Adrenal gland (tissue), 12 donors: Measurements from ENCODE around the gene ASB1. TPM values are rescaled to one million over a fixed set of nuclear protein-coding genes. Genes with fewer than 3 reads are reported as not detected.

Experiments
- DNase-seq, 7 donors: peaks; one replicate each; pipeline ENCODE4 v3.0.0-alpha.2; 2019 to 2020
- H3K27ac ChIP-seq, 5 donors: fragments of 200-600 bp; sonication (generic) in 4 of 5; 1 replicate in 3 of 5; 2 replicates in 2 of 5; pipeline versions ENCODE4 v1.5.1 to v1.8.0; 2016 to 2020; ENCODE audit warnings: mild to moderate bottlenecking in 1 of 5
- H3K27me3 ChIP-seq: fragments of 200-600 bp; 2 replicates; pipeline ENCODE4 v1.8.0; 2021
- H3K36me3 ChIP-seq, 2 donors: fragments of 200-600 bp; replicated peaks in 1 of 2; 1 replicate in 1 of 2; 2 replicates in 1 of 2; pipeline versions ENCODE4 v1.5.1 to v1.8.0; 2018 to 2022
- H3K4me1 ChIP-seq, 2 donors: fragments of 200-600 bp; replicated peaks in 1 of 2; 1 replicate in 1 of 2; 2 replicates in 1 of 2; pipeline versions ENCODE4 v1.5.1 to v1.8.0; 2018 to 2021
- H3K4me3 ChIP-seq, 4 donors: fragments of 200-600 bp; sonication (generic) in 3 of 4; one replicate each; pipeline ENCODE4 v1.5.1; 2016 to 2018
- H3K9me3 ChIP-seq, 3 donors: fragments of 200-600 bp; sonication (generic) in 1 of 3; replicated peaks in 1 of 3; 1 replicate in 2 of 3; 2 replicates in 1 of 3; pipeline versions ENCODE4 v1.5.1 to v1.8.0; 2016 to 2021
- CTCF ChIP-seq, 6 experiments: fragments of 450-650 bp in 4 of 6; fragments of 200-600 bp in 2 of 6; sonication (generic) in 1 of 6; IDR thresholded peaks; 1 replicate in 5 of 6; 2 replicates in 1 of 6; pipeline versions ENCODE4 v1.5.1 to v1.8.0; 2016 to 2021; ENCODE audit warnings: antibody characterized with exemption in 6 of 6, mild to moderate bottlenecking in 2 of 6, moderate library complexity in 1 of 6
- POLR2A ChIP-seq, 2 donors: fragments of 450-650 bp; IDR thresholded peaks; one replicate each; pipeline ENCODE4 v1.6.1; 2017; ENCODE audit warnings: antibody characterized with exemption in 2 of 2, mild to moderate bottlenecking in 2 of 2, moderate library complexity in 1 of 2
- WGBS, 4 donors: extraction: QIAGEN DNeasy Blood & Tissue Kit in 2 of 4; methylation state at CpG; one replicate each; pipeline versions ENCODE4 v1.1.5 to v1.1.7; 2013 to 2017; 5-methylcytosine and 5-hydroxymethylcytosine counted together
- intact Hi-C, 2 donors: fragments of 100-400 bp; cut with DNase I; formaldehyde crosslinking; loops; one replicate each; pipeline versions ENCODE4 v1.14.1 to v1.15.0; 2022 to 2023
- polyA plus RNA-seq, 3 donors: library from polyadenylated mRNA; stranded (reverse); fragments of 200-250 nt in 2 of 3; fragments of 350-450 nt in 1 of 3; fragmentation: Illumina TruSeq in 1 of 3; extraction: RNeasy Lipid Tissue Mini Kit (QIAGEN cat#74804) in 1 of 3; gene quantifications; one replicate each; pipeline ENCODE4 v1.2.3, GENCODE V29; 2013 to 2014
- total RNA-seq, 9 donors: library from RNA; depleted of rRNA in 4 of 9; stranded (reverse); fragments of >200 nt in 4 of 9; fragments of 120-200 nt in 1 of 9; fragmentation: NEBNext Ultra II Directional in 1 of 9; extraction: Animal tissue kit (Norgen Biotek cat#: 25700) in 1 of 9; gene quantifications; one replicate each; pipeline versions ENCODE4 v1.1.0 to v1.2.4, GENCODE V29; 2013 to 2023
- donor health status: healthy with polysubstance abuse.
- donor health status: Bipolar disorder and iron deficiency.
- donor health status: DM: yes; HTN: yes; CAD: no.
- donor health status: DM: no; HTN: no; CAD: no.
- donor health status: DM: no; HTN: no; CAD: no.
- donor health status: DM: yes; HTN: yes; CAD: no.

The ASB1 gene
- total and polyA plus RNA-seq, 12 donors, result 12.2 to 28.8 (median 19.6) TPM

GRCh38 chr2:238438856-238439849 is 12.4 kb downstream of the ASB1 start:
- Histone ChIP-seq H3K27ac (peak overlapping the region in 1 of 5 donors; percentile 44), H3K36me3 (peaks cover 0 to 30% of the 10 kb centered on the region in 2 donors), H3K9me3 (no peaks in the 10 kb centered on the region), H3K4me1 (peaks cover 0 to 17% of the 10 kb centered on the region in 2 donors), H3K4me3 (no peak overlapping the region), H3K27me3 (no peaks in the 10 kb centered on the region)
- TF ChIP-seq CTCF (IDR thresholded peaks at IDR 0.05), result no peak
- TF ChIP-seq POLR2A (IDR thresholded peaks at IDR 0.05), result no peak
- DNase-seq, result peak in 1 of 7 donors; percentile 48
- intact Hi-C loops, result no loop called here
- WGBS, 4 donors, result 79 to 88% (median 81%) methylated on average over 20 to 24 of the region's 24 CpGs

GRCh38 chr2:238439917-238440316 is 13.2 kb downstream of the ASB1 start:
- Histone ChIP-seq H3K27ac (no peak overlapping the region), H3K27me3 (no peaks in the 10 kb centered on the region), H3K4me1 (peaks cover 0 to 17% of the 10 kb centered on the region in 2 donors), H3K9me3 (no peaks in the 10 kb centered on the region), H3K36me3 (peaks cover 0 to 31% of the 10 kb centered on the region in 2 donors), H3K4me3 (no peak overlapping the region)
- intact Hi-C loops, result no loop called here
- TF ChIP-seq POLR2A (IDR thresholded peaks at IDR 0.05) (no peak), CTCF (IDR thresholded peaks at IDR 0.05) (no peak)
- no peak for DNase-seq
- WGBS, 4 donors, result 74 to 87% (median 78%) methylated on average over 2 of the region's 2 CpGs

GRCh38 chr2:238440331-238440730 is 13.6 kb downstream of the ASB1 start:
- 79 to 84% (median 81%) methylated on average over 4 of the region's 4 CpGs for WGBS, 4 donors
- Histone ChIP-seq H3K4me3 (no peak overlapping the region), H3K27me3 (no peaks in the 10 kb centered on the region), H3K27ac (no peak overlapping the region), H3K4me1 (peaks cover 0 to 17% of the 10 kb centered on the region in 2 donors), H3K9me3 (no peaks in the 10 kb centered on the region), H3K36me3 (peaks cover 0 to 31% of the 10 kb centered on the region in 2 donors)
- peak in 1 of 7 donors; percentile 18 for DNase-seq
- intact Hi-C loops, result no loop called here
- no peak for TF ChIP-seq CTCF (IDR thresholded peaks at IDR 0.05)
- no peak for TF ChIP-seq POLR2A (IDR thresholded peaks at IDR 0.05)

GRCh38 chr2:238440767-238441166 is 14.0 kb downstream of the ASB1 start:
- peak in 1 of 7 donors; percentile 42 for DNase-seq
- H3K36me3 ChIP-seq, result peaks cover 0 to 30% of the 10 kb centered on the region in 2 donors
- H3K9me3 ChIP-seq, result no peaks in the 10 kb centered on the region
- H3K4me3 ChIP-seq, result no peak overlapping the region
- no peaks in the 10 kb centered on the region for H3K27me3 ChIP-seq
- intact Hi-C loops, result no loop called here
- WGBS, 4 donors, result 95 to 98% (median 97%) methylated on average over 6 to 11 of the region's 11 CpGs
- TF ChIP-seq CTCF (IDR thresholded peaks at IDR 0.05), result no peak
- no peak for TF ChIP-seq POLR2A (IDR thresholded peaks at IDR 0.05)
- no peak overlapping the region for H3K27ac ChIP-seq
- H3K4me1 ChIP-seq, result peaks cover 0 to 17% of the 10 kb centered on the region in 2 donors
